Measurements from ENCODE around the gene VDR.
A peak's percentile ranks its signal among the peaks of the same experiment; 100 is the strongest.
"Not testable (repeated sequence)": the region's sequence is repeated elsewhere in the genome, so short reads cannot be mapped to it uniquely, and the experiment has no call there.

VDR gene

DNA sequence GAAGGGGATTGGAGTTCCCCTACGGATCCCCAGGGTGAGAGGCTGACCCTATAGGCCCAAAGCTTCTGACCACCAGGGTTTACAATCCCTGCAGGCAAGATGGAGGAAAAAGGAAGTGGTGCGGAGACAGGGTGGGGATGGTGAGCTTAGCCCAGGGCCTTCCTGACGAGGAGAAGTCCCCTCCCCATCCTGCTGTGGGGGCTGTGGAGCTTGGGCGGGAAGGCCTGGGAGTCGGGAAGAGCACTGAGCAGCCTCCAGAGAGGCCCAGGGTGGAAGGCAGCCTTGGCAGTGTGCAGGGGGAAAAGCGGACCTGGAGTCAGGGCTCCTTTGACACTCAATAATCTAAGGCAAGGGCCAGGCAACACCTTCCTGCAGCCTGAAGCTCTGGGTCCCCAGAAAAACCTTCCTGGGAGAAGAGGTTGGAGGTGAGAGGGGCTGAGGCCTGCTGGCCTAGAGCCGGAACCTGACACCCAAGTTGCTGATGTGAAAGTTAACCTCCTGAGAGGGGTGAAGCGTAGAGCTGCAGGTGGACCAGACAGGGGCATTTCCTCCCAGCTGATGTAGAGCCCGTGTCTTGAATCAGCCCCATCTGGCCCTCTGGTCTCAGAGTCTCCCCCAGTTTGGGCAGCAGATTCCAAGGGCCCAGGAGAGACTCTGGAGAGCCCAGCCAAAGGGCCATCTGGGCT is 91.1 kb downstream of the VDR start:
- DNase-seq (ENCODE audit: low read depth), result no peak

DNA sequence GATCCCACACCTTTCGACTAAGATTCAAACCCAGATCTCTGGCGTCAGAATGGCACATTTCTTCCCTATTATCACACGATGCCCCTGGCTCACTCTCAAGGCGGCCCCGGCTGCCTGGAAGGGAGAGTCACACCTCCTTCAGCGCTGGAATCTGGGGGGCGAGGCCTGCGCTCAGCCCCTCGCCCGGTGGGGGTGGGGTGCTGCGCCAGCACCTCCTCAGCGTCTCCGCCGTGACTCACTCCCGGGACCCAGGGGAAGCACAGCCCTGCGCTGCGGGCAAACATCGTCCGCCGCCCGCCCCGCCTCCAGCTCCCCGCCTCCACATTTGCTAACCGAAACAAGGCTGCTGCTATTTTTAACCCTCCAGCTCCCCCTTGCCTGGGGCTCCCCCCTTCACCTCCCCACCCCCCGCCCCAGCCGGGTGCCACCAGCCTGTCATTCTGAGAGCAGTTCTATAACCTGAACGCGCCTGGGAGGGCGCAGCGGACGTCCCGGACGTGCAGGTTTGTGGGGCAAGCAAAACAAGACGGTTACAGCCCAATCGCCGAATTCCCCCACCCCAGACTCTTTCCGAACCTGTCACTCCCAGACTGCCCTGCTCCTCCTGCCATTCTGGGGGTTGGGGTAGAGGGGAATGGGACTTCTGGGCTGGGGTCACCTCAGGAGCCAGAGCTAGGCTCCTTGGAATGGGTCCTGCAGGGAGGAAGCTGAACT is 91.8 kb downstream of the VDR start:
- peak; percentile 88 for DNase-seq (ENCODE audit: low read depth)

DNA sequence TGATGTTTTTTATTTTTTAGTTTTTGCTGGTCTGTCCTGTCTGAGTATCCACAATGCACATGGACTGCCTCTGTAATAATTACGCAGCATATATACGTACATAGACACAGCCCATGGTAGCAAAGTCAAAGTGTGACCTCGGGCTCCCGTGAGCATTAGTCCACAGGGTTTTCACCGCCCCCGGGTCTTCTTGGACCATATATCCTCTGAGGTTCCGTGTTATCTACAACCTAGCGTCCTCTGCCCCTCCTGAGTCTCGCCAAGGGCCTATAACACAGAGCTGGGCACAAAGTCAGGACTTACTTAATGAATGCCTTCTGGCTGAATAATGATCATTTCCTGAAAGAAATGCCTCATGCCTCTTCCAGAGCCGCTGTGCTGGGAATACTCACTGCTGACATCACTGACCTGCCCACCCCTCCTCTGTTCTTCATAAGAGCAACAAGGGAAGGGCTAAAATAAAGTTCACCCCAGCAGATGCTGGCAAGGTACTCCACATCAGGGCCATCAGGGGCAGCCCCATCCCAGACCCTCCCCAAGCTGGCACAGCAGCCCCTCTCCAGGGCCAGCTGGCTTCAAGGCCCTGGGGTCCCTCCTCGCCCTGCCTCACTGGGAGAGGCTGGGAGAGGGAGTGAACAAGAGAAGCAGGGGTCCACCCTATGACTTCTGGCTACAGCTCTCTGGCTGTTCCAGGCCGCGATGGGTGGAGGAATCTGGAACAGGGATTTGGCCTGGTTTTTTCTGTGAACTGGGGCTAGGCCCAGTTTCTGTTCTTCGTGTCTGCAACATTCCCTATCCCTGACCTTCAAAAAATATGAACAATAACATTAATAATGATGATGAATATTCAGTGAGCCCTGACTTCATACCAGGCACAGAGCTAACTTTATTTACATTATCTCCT is 93.0 kb downstream of the VDR start:
- DNase-seq (ENCODE audit: low read depth), result no peak

DNA sequence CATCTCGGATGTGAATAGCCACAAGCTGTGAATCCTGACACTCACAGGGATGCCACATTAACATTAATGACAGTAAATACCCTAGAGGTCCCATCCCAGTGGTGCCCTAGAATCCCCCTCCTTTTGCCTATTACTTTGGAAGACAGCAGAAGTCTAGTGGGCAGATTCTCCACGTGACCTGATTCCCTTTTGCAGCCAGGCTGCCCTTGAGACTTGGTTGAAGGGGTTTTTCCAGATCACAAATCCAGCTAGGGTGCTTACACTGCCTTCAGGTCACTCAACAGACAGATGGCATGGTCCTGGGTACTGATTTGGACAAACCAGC is 93.8 kb downstream of the VDR start:
- DNase-seq (ENCODE audit: low read depth), result no peak

DNA sequence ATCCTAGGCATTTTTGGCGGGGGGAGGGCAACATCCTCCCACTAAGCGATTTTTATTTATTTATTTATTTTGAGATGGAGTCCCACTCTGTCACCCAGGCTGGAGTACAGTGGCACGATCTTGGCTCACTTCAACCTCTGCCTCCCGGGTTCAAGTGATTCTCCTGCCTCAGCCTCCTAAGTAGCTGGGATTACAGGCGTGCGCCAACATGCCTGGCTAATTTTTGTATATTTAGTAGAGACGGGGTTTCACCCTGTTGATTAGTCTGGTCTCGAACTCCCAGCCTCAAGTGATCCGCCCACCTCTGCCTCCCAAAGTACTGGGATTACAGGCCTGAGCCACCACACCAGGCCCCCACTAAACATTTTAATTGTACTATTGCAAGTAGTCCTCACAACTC is 95.3 kb downstream of the VDR start:
- not testable (repeated sequence) for DNase-seq (ENCODE audit: low read depth)

DNA sequence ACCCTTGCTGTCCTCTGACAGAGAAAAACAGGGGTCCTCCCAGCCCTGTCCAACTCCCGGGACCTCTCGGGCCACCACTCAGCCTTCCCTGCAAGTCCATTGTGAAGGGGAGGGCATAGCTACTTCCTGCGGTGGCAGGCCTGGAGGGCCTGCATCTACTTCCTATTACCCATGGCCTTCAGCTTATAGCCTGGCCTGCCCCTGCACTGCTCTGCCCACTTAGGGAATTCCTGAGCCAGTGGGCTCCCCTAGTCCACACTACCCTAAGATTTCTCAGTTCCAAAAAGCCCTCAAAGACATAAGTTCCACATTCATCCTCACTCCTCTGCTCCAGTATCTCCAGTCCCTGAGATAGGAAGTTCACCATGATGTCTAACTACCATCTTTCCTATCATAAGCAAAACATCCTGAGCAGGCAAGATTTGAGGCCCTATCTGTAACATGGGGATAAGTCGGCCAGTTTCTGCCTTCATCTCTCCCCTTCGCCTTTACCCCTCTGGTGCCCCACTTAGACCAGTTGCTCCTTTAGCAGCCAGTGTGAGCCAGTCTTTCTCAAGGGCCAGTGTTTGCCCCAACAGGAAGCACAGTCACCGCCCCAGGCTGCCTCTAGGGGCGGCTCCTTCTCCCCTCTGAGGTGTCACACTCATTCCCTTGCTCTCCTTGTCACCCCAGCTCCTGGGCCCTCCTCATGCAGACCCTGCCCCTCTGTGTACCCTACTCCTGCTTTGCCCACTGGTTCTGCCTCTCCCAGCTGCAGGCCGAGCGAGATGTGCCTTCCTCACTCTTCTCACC is 96.0 kb downstream of the VDR start:
- no peak for DNase-seq (ENCODE audit: low read depth)

DNA sequence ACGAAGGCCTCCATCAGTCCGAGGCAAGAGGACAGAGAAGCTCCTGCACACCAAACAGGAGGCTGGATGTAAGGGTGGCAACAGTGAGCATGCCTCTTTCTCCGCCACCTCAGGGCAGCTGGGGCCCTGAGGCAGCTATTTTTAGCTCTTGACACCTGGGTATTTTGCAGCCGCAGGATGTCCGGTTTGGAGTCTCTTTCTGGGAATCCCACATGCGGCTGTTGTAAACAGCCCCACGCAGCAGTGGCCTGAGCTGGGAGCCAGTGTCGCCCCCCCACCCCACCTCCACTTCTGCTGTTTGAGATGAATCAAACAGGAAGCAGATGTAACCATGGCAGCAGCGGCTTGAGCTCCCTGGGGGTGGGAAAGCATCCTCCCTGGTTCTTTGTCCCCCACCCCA is 96.7 kb downstream of the VDR start:
- peak; percentile 67 for DNase-seq (ENCODE audit: low read depth)

DNA sequence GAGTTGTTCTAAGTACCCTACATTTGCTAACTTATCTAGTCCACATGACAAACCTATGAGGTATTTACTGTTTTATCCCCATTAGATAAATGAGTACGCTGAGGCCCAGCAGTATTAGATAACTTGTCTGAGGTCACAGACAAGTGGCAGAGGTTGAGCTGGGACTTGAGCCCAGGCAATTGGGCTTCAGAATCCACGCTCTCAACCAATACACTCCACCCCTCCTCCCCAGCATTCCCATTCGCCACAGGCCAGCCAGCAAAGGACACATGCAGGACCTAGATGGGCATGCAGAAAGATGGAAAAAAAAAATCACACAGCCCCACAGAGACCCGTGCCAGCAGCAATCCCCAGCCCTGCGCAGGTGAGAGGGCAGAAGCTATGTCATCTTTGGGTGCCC is 97.5 kb downstream of the VDR start:
- DNase-seq (ENCODE audit: low read depth), result no peak

DNA sequence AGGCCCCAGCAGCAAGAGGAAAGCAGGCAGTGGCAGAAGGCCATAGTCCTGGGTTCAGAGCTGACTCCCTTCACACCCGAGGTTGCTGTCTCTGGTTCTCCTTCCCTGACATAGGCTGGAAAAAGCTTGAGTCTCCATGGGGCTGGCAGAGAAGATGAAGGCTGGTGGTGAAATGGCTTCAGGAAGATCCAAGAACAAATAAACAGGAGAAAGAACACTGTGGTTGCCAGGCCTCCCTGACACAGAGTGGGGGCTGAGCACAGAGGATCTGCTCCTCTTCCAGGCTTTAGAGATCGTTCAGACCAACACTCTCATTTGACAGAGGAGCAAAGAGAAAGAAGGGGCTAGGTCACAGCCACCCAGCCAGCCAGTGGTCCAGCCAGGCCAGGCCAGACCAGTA is 99.4 kb downstream of the VDR start:
- DNase-seq (ENCODE audit: low read depth), result no peak

DNA sequence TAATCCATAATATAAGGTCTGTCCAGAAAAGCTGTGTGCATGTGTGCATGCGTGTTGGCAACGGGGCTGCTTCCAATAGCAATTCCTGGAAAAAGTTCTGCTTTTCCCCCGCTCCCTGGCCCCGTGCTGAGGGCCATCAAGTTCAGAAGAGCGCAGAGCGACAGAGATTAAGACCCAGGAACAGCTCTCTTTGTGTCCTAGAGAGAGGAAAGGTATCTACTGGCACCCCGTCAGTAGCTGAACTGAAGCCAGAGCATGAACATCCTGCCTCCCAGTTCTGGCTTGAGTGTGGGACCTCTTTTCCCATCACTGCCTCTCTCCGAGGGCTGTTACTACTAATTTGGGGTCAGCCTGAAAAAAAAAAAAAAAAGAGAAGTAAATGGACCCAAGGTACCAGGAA is 100.6 kb downstream of the VDR start:
- no peak for DNase-seq (ENCODE audit: low read depth)

DNA sequence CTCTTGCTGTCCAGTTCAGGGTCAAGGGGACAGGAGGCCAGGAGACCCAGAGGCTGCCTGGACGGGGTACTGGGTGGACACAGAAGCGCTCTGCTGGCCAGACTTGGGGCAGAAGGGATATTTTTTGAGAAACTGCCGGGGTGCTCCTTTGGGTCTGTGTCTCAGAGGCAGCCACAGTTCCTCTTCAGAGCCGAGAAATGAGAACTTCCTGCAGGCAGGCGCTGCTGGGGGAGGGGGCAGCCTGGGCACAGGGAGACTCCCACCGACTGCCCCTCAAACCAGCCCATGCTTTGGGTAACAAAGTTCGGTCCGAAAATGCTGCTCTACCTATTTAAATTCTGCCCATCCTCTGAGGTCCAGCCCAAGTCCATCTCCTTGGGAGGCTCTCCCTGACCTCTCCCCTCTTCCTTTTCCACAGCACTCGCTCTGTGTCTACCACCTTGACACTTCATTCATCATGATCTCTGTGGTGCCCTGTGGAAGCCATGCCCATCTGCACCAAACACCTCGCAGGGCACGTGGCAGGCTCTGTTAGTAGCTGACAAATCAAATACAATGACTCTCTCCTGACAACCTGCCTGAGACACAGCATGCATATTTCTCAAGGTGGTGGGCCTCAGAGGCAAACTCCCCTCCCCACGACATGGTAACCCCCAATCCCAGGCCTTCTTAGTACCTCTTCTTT is 101.5 kb downstream of the VDR start:
- no peak for DNase-seq (ENCODE audit: low read depth)

DNA sequence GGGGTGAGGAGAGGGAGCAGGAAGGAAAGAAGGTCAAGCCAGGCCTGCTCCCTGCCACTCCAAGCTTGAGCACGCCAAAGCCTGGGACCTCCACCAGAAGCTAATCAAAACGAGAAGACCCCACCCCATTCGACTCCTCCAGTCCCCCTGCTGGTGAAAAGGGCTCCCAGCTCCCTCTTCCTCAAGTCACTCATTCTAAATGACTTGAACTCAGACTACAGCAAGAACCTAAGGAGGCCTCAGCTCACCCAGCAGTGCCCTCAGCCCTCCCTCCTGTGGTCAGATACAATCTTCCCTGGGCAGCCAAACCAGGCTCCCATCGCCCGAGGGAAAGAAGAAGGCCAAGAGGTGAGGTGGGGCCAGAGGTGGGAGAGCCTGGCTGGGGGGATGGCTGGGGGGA is 102.5 kb downstream of the VDR start:
- no peak for DNase-seq (ENCODE audit: low read depth)

DNA sequence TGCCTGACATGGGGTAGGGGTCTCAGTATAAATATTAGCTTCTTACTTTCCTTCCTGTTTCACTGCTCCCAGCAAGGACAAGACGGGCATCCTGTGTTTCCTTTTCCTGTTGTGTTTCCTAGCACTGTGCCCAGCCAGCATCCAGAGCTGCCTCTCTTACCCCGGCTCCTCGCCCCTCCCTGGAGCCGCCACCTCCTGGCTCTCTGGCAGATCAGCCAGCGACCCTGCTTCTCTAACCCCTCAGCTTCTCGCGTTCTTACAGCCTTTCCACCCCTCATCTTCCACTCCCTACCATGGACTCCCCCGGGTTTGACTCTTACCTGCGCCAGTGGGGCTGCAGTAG is 102.9 kb downstream of the VDR start:
- no peak for DNase-seq (ENCODE audit: low read depth)

DNA sequence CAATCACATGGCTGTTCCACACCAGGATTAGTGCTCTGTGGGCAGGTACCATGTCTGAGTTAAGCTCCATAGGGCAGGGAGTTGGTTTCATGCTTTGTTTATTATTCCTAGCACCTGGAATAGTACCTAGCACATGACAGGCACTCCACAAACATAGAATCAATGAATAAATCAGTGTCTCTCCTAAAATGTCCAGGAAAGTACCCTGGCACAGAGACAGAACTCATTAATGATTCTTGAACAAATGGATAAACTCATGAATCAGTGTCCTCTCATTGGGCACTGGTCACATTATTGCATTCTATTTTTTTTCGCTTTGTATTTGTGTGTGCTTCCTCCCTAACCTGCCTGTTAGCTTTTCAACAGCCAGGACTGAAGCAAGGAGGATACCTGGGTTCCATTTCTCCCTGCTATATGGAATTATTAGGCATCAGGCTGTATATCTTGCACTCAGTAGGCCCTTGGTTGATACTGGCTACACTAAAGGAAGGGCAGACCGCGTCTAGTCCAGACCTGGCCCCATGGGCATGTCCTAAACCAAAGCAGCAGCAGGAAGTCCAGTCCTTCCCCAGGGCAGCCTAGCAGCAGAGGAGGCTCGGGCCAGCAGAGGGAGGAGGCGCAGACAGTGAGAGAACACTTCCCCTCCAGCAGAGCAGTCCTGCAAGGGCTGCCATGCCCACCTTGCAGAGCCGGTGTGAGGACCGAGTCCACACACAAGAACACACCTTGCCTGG is 103.5 kb downstream of the VDR start:
- DNase-seq (ENCODE audit: low read depth), result no peak

DNA sequence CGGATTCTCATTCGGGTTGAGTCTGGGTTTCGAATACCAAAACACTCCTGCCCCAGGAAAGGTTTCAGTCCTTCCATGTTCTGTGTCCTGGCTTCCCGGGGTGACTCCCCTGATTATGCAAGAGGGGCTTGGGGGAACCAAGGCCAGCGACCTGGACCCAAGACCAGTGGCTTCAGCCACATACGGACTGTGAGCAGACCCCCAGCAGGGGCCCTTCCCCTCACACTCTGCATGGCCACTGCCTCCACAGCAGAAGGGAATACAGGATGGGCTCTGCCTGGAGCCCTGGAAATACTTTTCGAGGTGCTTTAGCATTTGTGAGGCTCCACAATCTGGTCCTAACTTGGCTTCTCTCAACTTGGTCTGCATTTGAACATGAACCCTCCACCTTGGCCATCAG is 104.2 kb downstream of the VDR start:
- no peak for DNase-seq (ENCODE audit: low read depth)

DNA sequence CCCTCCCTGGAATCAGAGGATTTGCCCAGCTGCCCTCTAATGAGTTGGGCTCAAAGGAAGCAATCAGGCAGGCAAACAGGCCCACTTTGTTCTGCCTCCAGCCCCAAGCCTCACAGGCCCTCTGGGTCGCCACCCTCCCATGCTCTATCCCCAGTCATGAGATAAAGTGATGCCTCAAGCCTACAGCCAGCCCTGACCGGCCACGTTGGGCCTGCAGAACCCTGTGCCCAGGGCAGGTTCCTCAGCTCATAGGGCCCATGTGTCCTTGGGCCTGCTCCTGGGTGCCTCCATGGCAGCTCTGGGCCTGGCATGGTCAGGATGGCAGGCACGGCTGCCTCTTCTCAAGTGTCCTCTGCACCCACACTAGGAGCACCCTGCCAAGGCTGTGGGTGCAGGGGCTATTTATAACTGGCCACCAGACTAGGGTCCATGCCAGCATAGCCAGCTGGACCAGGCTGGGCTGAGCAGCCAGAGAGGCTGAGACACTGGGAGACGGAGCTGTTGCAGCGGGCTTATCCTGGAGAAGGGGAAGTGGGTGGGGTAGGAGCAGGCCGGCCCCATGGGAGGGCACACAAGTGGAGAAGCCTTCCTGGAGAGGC is 105.3 kb downstream of the VDR start:
- no peak for DNase-seq (ENCODE audit: low read depth)

DNA sequence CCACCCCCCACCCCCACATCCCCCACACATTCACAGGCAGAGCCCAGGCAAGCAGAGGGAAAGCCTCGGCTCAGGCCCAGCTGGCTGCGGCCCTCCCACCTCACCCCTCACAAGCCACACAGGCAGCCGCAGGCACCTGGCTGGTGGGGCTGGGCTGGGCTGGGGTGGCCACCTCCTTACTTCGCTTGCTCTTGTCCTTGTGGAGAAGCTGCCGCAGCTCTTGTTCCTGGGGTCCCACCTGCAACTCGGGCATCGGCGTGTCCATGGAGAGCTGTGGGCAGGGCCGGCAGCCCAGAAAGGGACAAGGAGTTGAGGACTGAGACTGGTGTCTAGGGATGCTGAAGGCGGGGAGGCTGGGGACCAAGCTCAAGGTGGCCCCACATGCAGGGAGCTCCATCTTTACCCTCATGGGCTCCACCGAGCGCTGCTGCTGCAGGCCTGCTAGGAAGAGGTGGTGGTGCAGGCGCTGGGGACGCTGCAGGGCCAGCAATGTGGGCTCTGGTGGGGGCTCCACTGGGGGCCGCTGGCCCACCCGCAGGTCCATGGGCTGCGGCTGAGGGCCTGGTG is 106.3 kb downstream of the VDR start:
- DNase-seq (ENCODE audit: low read depth), result no peak

DNA sequence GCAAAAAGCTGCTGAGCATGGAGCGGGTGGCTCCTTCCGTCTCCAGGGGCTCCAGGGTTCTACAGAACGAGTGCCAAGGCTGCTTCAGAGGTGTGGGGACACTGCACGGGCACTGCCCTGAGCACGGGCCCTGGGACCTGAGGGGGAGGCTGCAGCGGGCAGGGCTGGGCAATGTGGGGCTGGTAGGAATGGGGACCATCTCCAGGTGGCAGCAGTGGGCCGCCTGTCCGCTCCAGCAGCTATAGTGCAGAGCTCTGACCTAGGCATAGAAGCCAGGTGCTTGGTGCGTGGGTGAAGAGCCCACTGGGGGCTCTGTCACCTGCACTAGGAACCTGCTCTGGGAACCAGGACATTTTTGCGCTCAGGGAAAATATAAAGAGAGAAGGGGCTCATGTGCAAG is 107.4 kb downstream of the VDR start:
- no peak for DNase-seq (ENCODE audit: low read depth)

DNA sequence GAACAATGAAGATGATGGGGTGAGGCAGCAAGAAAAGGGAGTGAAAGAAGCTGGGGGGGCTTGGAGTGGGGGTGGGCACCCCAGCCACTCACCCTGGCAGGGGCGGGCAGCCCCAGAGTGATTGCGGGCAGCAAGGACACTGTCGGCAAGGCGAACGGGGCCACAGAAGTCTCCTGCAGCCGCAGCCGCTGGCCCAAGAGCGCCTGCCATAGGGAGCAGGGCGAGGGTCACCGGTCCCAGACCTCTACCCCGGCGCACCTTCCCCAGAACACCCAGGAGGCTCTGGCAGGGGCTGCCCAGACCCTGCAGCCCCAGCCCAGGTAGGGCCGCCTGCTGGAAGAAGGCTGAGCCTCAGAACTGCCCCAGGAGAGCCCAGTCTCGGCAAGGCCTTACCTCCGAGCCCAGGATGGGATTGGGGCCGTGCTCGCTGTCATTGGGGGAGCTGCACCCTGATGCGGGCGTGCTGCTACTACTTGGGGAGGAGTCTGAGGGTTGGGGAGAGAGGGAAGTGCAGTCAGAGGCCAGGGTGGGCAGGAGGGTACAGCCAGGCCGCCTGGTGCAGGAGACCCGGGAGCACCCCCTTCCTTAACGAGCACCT is 108.9 kb downstream of the VDR start:
- DNase-seq (ENCODE audit: low read depth), result no peak
